B cell (primary cell): ENCODE measurements around the gene TARBP2. TPM values are rescaled to one million over a fixed set of nuclear protein-coding genes. Genes with fewer than 3 reads are reported as not detected.

Experiments
- ATAC-seq: fragments of 200-7000 bp; cut with Tn5 transposase; one replicate; pipeline ENCODE4 v1.10.0; 2021; ENCODE audit warnings: low read depth, mild to moderate bottlenecking, moderate number of reproducible peaks, moderate library complexity
- CTCF ChIA-PET: fragments of 350-600 bp; sonication (Branson Sonifier 250); formaldehyde crosslinking; loops from one replicate; lab custom pipeline; 2021; ENCODE audit warnings: antibody characterized with exemption, inconsistent platforms; lab: Charles Lee
- POLR2A ChIA-PET: fragments of 350-600 bp; sonication (Branson Sonifier 250); formaldehyde crosslinking; loops from one replicate; lab custom pipeline; 2021; ENCODE audit warnings: antibody characterized with exemption; lab: Charles Lee
- DNase-seq: peaks from one replicate; pipeline ENCODE4 v3.0.0; 2013
- H2AFZ ChIP-seq: 2 replicates; pipeline ENCODE4 v1.6.1; 2012; ENCODE audit warnings: mild to moderate bottlenecking, low read depth, low read length; ENCODE audit not compliant: insufficient read depth, poor library complexity, severe bottlenecking
- H3K27ac ChIP-seq, 2 donors: 1 replicate in 1 of 2; 2 replicates in 1 of 2; pipeline ENCODE4 v1.5.1; 2012 to 2013; ENCODE audit warnings: low read length in 2 of 2, mild to moderate bottlenecking in 2 of 2, moderate library complexity in 1 of 2
- H3K27me3 ChIP-seq, 4 experiments: fragments of 200-600 bp in 1 of 4; sonication (generic) in 1 of 4; replicated peaks in 1 of 4; 1 replicate in 2 of 4; 2 replicates in 2 of 4; pipeline versions ENCODE4 v1.6.1 to v1.7.0; 2013 to 2016; ENCODE audit warnings: low read length in 3 of 4, mild to moderate bottlenecking in 2 of 4, mixed read lengths in 1 of 4, moderate library complexity in 1 of 4; ENCODE audit not compliant: insufficient read depth in 4 of 4, control insufficient read depth in 3 of 4; ENCODE audit errors: control extremely low read depth in 1 of 4
- H3K36me3 ChIP-seq, 2 experiments: replicated peaks in 1 of 2; 1 replicate in 1 of 2; 2 replicates in 1 of 2; pipeline versions ENCODE4 v1.6.1 to v1.7.1; 2013; ENCODE audit warnings: low read length in 1 of 2; ENCODE audit not compliant: insufficient read depth in 2 of 2, control insufficient read depth in 1 of 2; ENCODE audit errors: control extremely low read depth in 1 of 2, extremely low read depth in 1 of 2
- H3K4me1 ChIP-seq, 2 donors: fragments of 200-600 bp in 1 of 2; sonication (generic) in 1 of 2; 1 replicate in 1 of 2; 2 replicates in 1 of 2; pipeline versions ENCODE4 v1.5.1 to v1.6.1; 2013 to 2017; ENCODE audit warnings: low read length in 2 of 2; ENCODE audit not compliant: control insufficient read depth in 2 of 2, insufficient read depth in 2 of 2
- H3K4me2 ChIP-seq: replicated peaks from 2 replicates; pipeline ENCODE3; 2012; ENCODE audit warnings: mild to moderate bottlenecking, low read depth, low read length; ENCODE audit not compliant: poor library complexity, severe bottlenecking
- H3K4me3 ChIP-seq, 5 experiments: fragments of 200-600 bp in 1 of 5; sonication (generic) in 1 of 5; 1 replicate in 3 of 5; 2 replicates in 2 of 5; pipeline versions ENCODE4 v1.5.1 to v1.7.0; 2011 to 2016; ENCODE audit warnings: low read length in 4 of 5, mild to moderate bottlenecking in 4 of 5, low read depth in 2 of 5, control low read depth in 1 of 5, moderate library complexity in 1 of 5; ENCODE audit not compliant: insufficient read depth in 1 of 5; ENCODE audit errors: control extremely low read depth in 1 of 5, extremely low read depth in 1 of 5
- H3K79me2 ChIP-seq: fragments of 200-600 bp; sonication (generic); one replicate; pipeline ENCODE4 v1.6.0; 2016; ENCODE audit warnings: low read length; ENCODE audit not compliant: control insufficient read depth, insufficient read depth
- H3K9ac ChIP-seq: fragments of 200-600 bp; sonication (generic); 2 replicates; pipeline ENCODE4 v1.6.1; 2017; ENCODE audit warnings: mild to moderate bottlenecking, low read length, moderate library complexity
- H3K9me3 ChIP-seq, 3 donors: one replicate each; pipeline versions ENCODE4 v1.6.1 to v1.7.1; 2013; ENCODE audit warnings: low read length in 2 of 3; ENCODE audit not compliant: control insufficient read depth in 2 of 3, insufficient read depth in 1 of 3; ENCODE audit errors: control extremely low read depth in 1 of 3
- H4K20me1 ChIP-seq: 2 replicates; pipeline ENCODE4 v1.6.0; 2012; ENCODE audit warnings: mild to moderate bottlenecking, low read length; ENCODE audit not compliant: insufficient read depth, control insufficient read depth, poor library complexity, severe bottlenecking
- H3K27ac Mint-ChIP-seq: one replicate; pipeline ENCODE4 v1.8.0; 2021; ENCODE audit warnings: mixed read lengths
- H3K27me3 Mint-ChIP-seq: one replicate; pipeline ENCODE4 v1.8.0; 2021; ENCODE audit warnings: mixed read lengths
- H3K4me1 Mint-ChIP-seq: one replicate; pipeline ENCODE4 v1.8.0; 2021; ENCODE audit warnings: mixed read lengths
- H3K4me3 Mint-ChIP-seq: one replicate; pipeline ENCODE4 v1.8.0; 2021; ENCODE audit warnings: mixed read lengths
- H3K9me3 Mint-ChIP-seq: one replicate; pipeline ENCODE4 v1.8.0; 2022; ENCODE audit warnings: mixed read lengths; ENCODE audit not compliant: insufficient read depth
- EZH2 ChIP-seq: IDR thresholded peaks from 2 replicates; pipeline ENCODE4 v1.6.1; 2012; ENCODE audit warnings: borderline replicate concordance, low read depth, mild to moderate bottlenecking, moderate library complexity, low read length; ENCODE audit not compliant: insufficient read depth, poor library complexity, severe bottlenecking
- WGBS: methylation state at CpG from one replicate; pipeline ENCODE4 v1.1.5; 2013; ENCODE audit warnings: missing lambda C conversion rate; ENCODE audit not compliant: insufficient coverage; 5-methylcytosine and 5-hydroxymethylcytosine counted together
- intact Hi-C: fragments of 100-400 bp; cut with micrococcal nuclease; formaldehyde crosslinking; loops from one replicate; pipeline ENCODE4 v1.10.0; 2022
- polyA plus RNA-seq: library from polyadenylated mRNA; depleted of rRNA; stranded (reverse); fragments of >200 nt; gene quantifications from 2 replicates; pipeline ENCODE4 v1.2.3, GENCODE V29; 2012
- total RNA-seq, 2 donors: library from RNA; stranded (reverse); fragments of 120-200 nt in 1 of 2; gene quantifications; 1 replicate in 1 of 2; 2 replicates in 1 of 2; pipeline versions ENCODE4 v1.2.3 to v1.2.4, GENCODE V29; 2013 to 2022
- TF ChIP-seq, protein P1 (sequence below): fragments of 200-600 bp; IDR thresholded peaks from one replicate; pipeline ENCODE4 v1.8.0; 2022; ENCODE audit warnings: antibody characterized with exemption, mild to moderate bottlenecking

TARBP2 gene
- total and polyA plus RNA-seq, 2 donors (not counting 1 experiment from before 2014, with no cell fraction given), result 41.6 to 47.2 TPM

DNA sequence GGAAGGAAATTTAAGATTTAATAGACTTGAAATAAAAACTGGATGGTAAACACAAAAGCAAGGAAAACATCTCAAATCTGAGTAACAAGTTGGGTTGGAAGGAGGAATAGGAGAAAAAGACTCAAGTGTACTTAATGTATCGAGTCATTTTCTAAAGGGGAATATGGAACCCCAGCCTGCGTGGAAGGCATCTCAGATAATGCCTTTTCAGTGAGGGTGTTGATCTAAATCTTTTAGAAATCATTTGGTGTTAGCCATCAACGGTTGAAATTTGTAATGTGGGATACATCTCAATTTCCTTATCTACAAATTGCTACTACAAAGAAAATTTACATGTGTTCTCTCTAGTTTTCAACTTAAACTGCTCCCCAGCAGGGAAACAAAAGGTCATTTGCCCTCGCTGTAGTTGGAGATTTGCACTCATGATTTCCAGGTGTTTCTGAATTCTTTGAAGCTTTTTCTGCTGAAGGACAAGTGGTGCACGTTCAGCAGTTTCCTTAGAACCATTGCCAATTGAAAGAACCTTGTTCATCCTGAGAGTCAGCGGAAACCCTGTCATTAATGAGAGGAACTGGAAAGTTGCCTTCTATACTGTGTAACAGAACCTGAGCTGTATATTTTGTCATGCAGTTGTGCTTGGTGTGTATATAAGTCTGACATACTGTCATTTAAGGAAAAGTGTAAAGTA is 47.0 kb upstream of the TARBP2 start:
- intact Hi-C loops, result loop anchor here (2.0 to 5.0 kb wide), 4 partner anchors 39 to 273 kb away; partner anchors contain the start of genes CALCOCO1, CSAD and ZNF740
- Histone ChIP-seq H3K9ac (no peak overlapping the region), H2AFZ (no peak overlapping the region), H3K79me2 (peaks cover 75% of the 10 kb centered on the region), H3K4me3 (no peak overlapping the region), H4K20me1 (peaks cover 68% of the 10 kb centered on the region), H3K27ac (peak overlapping the region in 1 of 2 donors; percentile 94), H3K36me3 (peaks cover 15 to 47% of the 10 kb centered on the region in 2 experiments), H3K27me3 (no peaks in the 10 kb centered on the region), H3K4me1 (peaks cover 15 to 20% of the 10 kb centered on the region in 2 donors), H3K9me3 (no peaks in the 10 kb centered on the region), H3K4me2 (peak overlapping the region; percentile 78)
- no peak for TF ChIP-seq EZH2
- TF ChIP-seq, protein P1, sequence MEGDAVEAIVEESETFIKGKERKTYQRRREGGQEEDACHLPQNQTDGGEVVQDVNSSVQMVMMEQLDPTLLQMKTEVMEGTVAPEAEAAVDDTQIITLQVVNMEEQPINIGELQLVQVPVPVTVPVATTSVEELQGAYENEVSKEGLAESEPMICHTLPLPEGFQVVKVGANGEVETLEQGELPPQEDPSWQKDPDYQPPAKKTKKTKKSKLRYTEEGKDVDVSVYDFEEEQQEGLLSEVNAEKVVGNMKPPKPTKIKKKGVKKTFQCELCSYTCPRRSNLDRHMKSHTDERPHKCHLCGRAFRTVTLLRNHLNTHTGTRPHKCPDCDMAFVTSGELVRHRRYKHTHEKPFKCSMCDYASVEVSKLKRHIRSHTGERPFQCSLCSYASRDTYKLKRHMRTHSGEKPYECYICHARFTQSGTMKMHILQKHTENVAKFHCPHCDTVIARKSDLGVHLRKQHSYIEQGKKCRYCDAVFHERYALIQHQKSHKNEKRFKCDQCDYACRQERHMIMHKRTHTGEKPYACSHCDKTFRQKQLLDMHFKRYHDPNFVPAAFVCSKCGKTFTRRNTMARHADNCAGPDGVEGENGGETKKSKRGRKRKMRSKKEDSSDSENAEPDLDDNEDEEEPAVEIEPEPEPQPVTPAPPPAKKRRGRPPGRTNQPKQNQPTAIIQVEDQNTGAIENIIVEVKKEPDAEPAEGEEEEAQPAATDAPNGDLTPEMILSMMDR, result no peak
- CTCF ChIA-PET, result interaction anchor here (0.9 to 2.7 kb wide), 4 partner anchors 22 to 139 kb away, joined by 3 to 8 read pairs (median 4); partner anchors contain the start of gene AAAS
- POLR2A ChIA-PET, result interaction anchor here (1.6 kb wide), 1 partner anchor 13 kb away, joined by 7 read pairs; the partner anchor contains the start of gene PRR13
- no peak overlapping the region for H3K27ac Mint-ChIP-seq
- DNase-seq (no peak), ATAC-seq (no peak)
- H3K4me3 Mint-ChIP-seq, result peak overlapping the region; percentile 97
- no peaks in the 10 kb centered on the region for H3K9me3 Mint-ChIP-seq
- peaks cover 28% of the 10 kb centered on the region for H3K4me1 Mint-ChIP-seq
- no peaks in the 10 kb centered on the region for H3K27me3 Mint-ChIP-seq
- 100% methylated on average over 2 of the region's 6 CpGs for WGBS

DNA sequence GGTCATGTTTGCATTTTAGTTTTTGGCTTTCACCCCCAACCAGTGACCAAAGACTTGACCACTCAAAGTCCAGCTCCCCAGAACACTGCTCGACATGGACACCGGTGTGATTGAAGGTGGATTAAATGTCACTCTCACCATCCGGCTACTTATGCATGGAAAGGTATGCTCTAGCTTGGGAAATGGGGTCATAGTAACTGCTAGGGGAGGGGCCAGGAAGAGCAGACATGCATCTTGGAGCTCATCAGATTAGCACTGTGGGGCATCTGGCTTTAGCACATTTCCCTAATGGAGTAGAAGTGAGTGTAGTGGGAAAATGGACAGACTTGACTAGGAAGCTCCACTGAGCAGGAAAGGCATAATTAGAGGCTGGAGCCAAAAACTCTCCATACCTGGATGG is 46.4 kb upstream of the TARBP2 start:
- no peak overlapping the region for H3K4me2 ChIP-seq

More for the DNA sequence above, 46.4 kb upstream of the TARBP2 start:
- Histone ChIP-seq H3K79me2 (peaks cover 81% of the 10 kb centered on the region), H3K9ac (no peak overlapping the region), H3K27ac (no peak overlapping the region), H4K20me1 (peaks cover 74% of the 10 kb centered on the region), H3K27me3 (no peaks in the 10 kb centered on the region), H3K9me3 (no peaks in the 10 kb centered on the region), H3K4me1 (peaks cover 15 to 20% of the 10 kb centered on the region in 2 donors), H2AFZ (no peak overlapping the region), H3K4me3 (no peak overlapping the region), H3K36me3 (peaks cover 15 to 53% of the 10 kb centered on the region in 2 experiments)
- Mint-ChIP-seq H3K9me3 (no peaks in the 10 kb centered on the region), H3K27ac (no peak overlapping the region), H3K27me3 (no peaks in the 10 kb centered on the region), H3K4me3 (peak overlapping the region; percentile 34), H3K4me1 (peaks cover 29% of the 10 kb centered on the region)
- DNase-seq (no peak), ATAC-seq (no peak)
- TF ChIP-seq EZH2, result no peak
- TF ChIP-seq, protein P1, result no peak
- 100% methylated on average over 1 of the region's 3 CpGs for WGBS
- ChIA-PET CTCF (interaction anchor here (0.9 to 2.7 kb wide), 3 partner anchors 21 to 140 kb away, joined by 3 to 8 read pairs (median 3); no protein-coding TSS in a partner anchor), POLR2A (interaction anchor here (0.6 kb wide), 1 partner anchor 16 kb away, joined by 3 read pairs; no protein-coding TSS in a partner anchor)
- intact Hi-C loops, result loop anchor here (5.0 kb wide), 2 partner anchors 272 to 273 kb away; partner anchors contain the start of genes CALCOCO1, CSAD and ZNF740
